MM.1S (cell line): ENCODE measurements around the gene RBL2.

Experiments used
- EZH2 ChIP-seq: fragments of 300-600 bp; sonication (generic); optimal IDR thresholded peaks from 2 replicates; pipeline ENCODE3; 2017; ENCODE audit warnings: low read depth, mild to moderate bottlenecking, antibody characterized with exemption, low read length, mixed read lengths
- EZH2phosphoT487 ChIP-seq: fragments of 300-600 bp; sonication (generic); IDR thresholded peaks from 2 replicates; pipeline ENCODE4 v1.6.1; 2018; ENCODE audit warnings: antibody characterized with exemption, low read length
- TF ChIP-seq, protein P1 (sequence below): fragments of 300-600 bp; sonication (generic); IDR thresholded peaks from 2 replicates; pipeline ENCODE4 v1.5.1; 2016; ENCODE audit warnings: antibody characterized with exemption, low read length, mixed read lengths

DNA sequence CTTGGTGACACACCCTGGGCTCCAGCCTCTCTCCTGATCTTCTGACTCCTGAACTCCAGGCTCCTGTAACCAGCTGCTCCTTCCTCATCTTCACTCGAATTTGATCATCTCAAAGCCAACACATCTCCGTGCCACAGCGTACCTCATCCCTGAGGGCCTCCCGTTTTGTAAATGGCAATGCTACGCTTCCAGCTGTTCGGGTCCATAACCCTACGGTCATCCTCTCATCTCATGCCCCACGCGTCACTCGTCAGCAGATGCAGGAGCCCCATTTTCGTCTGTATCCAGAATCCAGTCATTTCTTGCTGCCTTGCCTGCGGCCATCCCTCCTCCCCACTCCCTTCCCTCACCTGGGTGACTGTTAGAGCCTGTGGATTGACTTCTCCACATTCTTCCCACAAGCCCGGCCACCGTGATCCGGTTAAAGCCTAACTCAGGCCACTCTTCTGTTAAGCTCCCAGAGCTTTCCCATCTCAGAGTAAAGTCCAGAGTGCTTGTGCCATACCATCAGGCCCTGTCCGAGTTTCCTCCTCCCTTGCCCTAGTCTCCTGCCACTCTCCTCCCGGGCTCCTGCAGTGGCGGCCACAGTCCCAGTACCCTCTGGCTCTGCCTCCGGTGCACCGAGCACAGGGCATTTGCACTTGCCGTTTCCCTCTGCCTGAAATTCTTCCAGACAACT, 89.0 kb downstream of the RBL2 start:
- TF ChIP-seq EZH2 (no peak), EZH2phosphoT487 (no peak)
- TF ChIP-seq, protein P1, sequence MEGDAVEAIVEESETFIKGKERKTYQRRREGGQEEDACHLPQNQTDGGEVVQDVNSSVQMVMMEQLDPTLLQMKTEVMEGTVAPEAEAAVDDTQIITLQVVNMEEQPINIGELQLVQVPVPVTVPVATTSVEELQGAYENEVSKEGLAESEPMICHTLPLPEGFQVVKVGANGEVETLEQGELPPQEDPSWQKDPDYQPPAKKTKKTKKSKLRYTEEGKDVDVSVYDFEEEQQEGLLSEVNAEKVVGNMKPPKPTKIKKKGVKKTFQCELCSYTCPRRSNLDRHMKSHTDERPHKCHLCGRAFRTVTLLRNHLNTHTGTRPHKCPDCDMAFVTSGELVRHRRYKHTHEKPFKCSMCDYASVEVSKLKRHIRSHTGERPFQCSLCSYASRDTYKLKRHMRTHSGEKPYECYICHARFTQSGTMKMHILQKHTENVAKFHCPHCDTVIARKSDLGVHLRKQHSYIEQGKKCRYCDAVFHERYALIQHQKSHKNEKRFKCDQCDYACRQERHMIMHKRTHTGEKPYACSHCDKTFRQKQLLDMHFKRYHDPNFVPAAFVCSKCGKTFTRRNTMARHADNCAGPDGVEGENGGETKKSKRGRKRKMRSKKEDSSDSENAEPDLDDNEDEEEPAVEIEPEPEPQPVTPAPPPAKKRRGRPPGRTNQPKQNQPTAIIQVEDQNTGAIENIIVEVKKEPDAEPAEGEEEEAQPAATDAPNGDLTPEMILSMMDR = no peak
